Measurements from ENCODE around the gene UBL3. TPM values are rescaled to one million over a fixed set of nuclear protein-coding genes. Genes with fewer than 3 reads are reported as not detected.

Gene UBL3
- total RNA-seq, 1 experiment from 2014 or later = 10.7 TPM

DNA sequence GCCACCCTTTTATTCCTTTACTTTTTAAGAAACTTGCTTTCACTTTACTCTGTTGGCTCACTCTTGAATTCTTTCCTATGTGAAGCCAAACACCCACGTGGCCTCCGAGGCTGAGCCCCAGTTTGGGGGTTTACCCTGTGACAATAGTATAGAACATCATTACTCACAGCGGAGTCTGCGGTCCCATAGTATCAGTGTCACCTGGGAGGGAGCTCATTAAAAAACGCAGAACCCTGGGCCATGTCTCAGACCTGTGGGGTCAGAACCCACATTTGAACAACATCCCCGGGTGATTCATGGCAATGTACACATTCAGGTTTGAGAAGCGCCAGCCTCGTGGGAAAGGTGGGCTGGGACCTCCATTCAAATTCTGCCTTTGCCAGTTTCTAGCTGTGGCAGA is 36.0 kb upstream of the UBL3 start:
- Histone ChIP-seq H3K27ac (ENCODE audit: low read depth, low read length) (no peak overlapping the region), H4K20me1 (ENCODE audit: insufficient read depth) (no peaks in the 10 kb centered on the region), H3K36me3 (ENCODE audit: control insufficient read depth in 1 of 2, insufficient read depth in 2 of 2, low read length in 2 of 2) (no peaks in the 10 kb centered on the region), H3K4me1 (ENCODE audit: control insufficient read depth in 1 of 2, insufficient read depth in 2 of 2, low read length in 2 of 2) (no peaks in the 10 kb centered on the region), H2AFZ (ENCODE audit: low read depth, low read length, poor library complexity, severe bottlenecking) (no peak overlapping the region), H3K9me3 (ENCODE audit: control insufficient read depth in 1 of 2, insufficient read depth in 1 of 2, low read depth in 1 of 2, low read length in 2 of 2) (no peaks in the 10 kb centered on the region), H3K4me3 (replicated peaks in 1 of 2; ENCODE audit: low read depth in 1 of 2, low read length in 2 of 2) (no peak overlapping the region), H3K4me2 (ENCODE audit: low read length) (no peak overlapping the region), H3K27me3 (ENCODE audit: insufficient read depth, low read length) (no peaks in the 10 kb centered on the region), H3K9me2 (ENCODE audit: insufficient read depth) (no peaks in the 10 kb centered on the region), H3K79me2 (ENCODE audit: insufficient read depth, low read length) (no peaks in the 10 kb centered on the region), H3K9ac (ENCODE audit: low read length) (no peak overlapping the region)
- no peak for TF ChIP-seq JUND (IDR thresholded peaks at IDR 0.05)
- TF ChIP-seq SIN3A (IDR thresholded peaks at IDR 0.05; ENCODE audit: low read depth) = no peak
- TF ChIP-seq ZFX (IDR thresholded peaks at IDR 0.05) = no peak
- TF ChIP-seq EGR1 (IDR thresholded peaks at IDR 0.05; ENCODE audit: low read depth) = no peak
- no peak for TF ChIP-seq FOSL1 (IDR thresholded peaks at IDR 0.05; ENCODE audit: low read depth)
- TF ChIP-seq TCF7L2 (IDR thresholded peaks at IDR 0.05; ENCODE audit: borderline replicate concordance, extremely low read depth, insufficient read depth, insufficient read length) = no peak
- TF ChIP-seq POLR2A (IDR thresholded peaks at IDR 0.05; ENCODE audit: borderline replicate concordance, extremely low read depth, insufficient read depth, insufficient read length) = no peak
- no peak for TF ChIP-seq POLR2AphosphoS5 (IDR thresholded peaks at IDR 0.05; ENCODE audit: low read depth, low read length)
- no peak for TF ChIP-seq ATF3 (IDR thresholded peaks at IDR 0.05)
- TF ChIP-seq YY1 (IDR thresholded peaks at IDR 0.05; ENCODE audit: extremely low read depth, insufficient replicate concordance, low read depth, low read length) = no peak
- no peak for TF ChIP-seq SP1 (IDR thresholded peaks at IDR 0.05; ENCODE audit: low read depth)
- TF ChIP-seq CTCF (IDR thresholded peaks at IDR 0.05 in 2 of 3, conservative IDR thresholded peaks at IDR 0.05 in 1 of 3; ENCODE audit: borderline replicate concordance in 1 of 3, insufficient read depth in 1 of 3, low read depth in 2 of 3, low read length in 2 of 3) = no peak
- TF ChIP-seq CEBPB (IDR thresholded peaks at IDR 0.05; ENCODE audit: low read depth) = no peak
- ATAC-seq = no peak
- ChIA-PET RAD21 (ENCODE audit: low non-redundant PET in 1 of 2, low total read pairs in 2 of 2, uncharacterized antibody in 2 of 2, unreplicated experiment in 2 of 2) (no interaction called here), CTCF (no interaction called here), POLR2A (no interaction called here)
- no TSS peak for BruUV-seq (replicated peaks)
- no peak for DNase-seq (ENCODE audit: low read depth, low spot score)
- intact Hi-C loops (cut with micrococcal nuclease) = no loop called here
